Chondrocyte (in vitro differentiated cells): ENCODE results near the gene MAPK8IP3. TPM values are rescaled to one million over a fixed set of nuclear protein-coding genes. Genes with fewer than 3 reads are reported as not detected.
A peak's percentile ranks its signal among the peaks of the same experiment; 100 is the strongest.

Experiments
- DNase-seq: peaks from one replicate; pipeline ENCODE4 v3.0.0; 2021; ENCODE audit warnings: mixed read lengths, low spot score
- H3K27ac Mint-ChIP-seq: one replicate; pipeline ENCODE4 v1.8.0; 2021; ENCODE audit warnings: mild to moderate bottlenecking, moderate library complexity, mixed read lengths; ENCODE audit not compliant: unreplicated experiment
- H3K27me3 Mint-ChIP-seq: 2 replicates; pipeline ENCODE4 v1.8.0; 2021; ENCODE audit warnings: low read depth, mixed read lengths
- H3K36me3 Mint-ChIP-seq: 2 replicates; pipeline ENCODE4 v1.8.0; 2021; ENCODE audit warnings: low read depth, mixed read lengths
- H3K4me1 Mint-ChIP-seq: 2 replicates; pipeline ENCODE4 v1.8.0; 2021; ENCODE audit warnings: low read depth, mild to moderate bottlenecking, mixed read lengths
- H3K4me3 Mint-ChIP-seq: one replicate; pipeline ENCODE4 v1.8.0; 2021; ENCODE audit warnings: mild to moderate bottlenecking, moderate library complexity, mixed read lengths; ENCODE audit not compliant: unreplicated experiment
- H3K9me3 Mint-ChIP-seq: 2 replicates; pipeline ENCODE4 v1.8.0; 2021; ENCODE audit warnings: low read depth, mixed read lengths
- CTCF ChIP-seq: fragments of 200-600 bp; sonication (generic); IDR thresholded peaks from 2 replicates; pipeline ENCODE4 v1.5.0; 2021; ENCODE audit warnings: antibody characterized with exemption, mild to moderate bottlenecking, moderate library complexity
- total RNA-seq: library from RNA; stranded (reverse); gene quantifications from 3 replicates; pipeline ENCODE4 v1.2.1, GENCODE V29; 2021

MAPK8IP3 gene
- total RNA-seq, 1 donor from 2014 or later: 53.8 TPM

GRCh38 chr16:1721372-1721771 is 15.4 kb downstream of the MAPK8IP3 start:
- Mint-ChIP-seq H3K9me3 (no peaks in the 10 kb centered on the region), H3K27me3 (no peaks in the 10 kb centered on the region), H3K4me1 (peaks cover 27% of the 10 kb centered on the region), H3K36me3 (no peaks in the 10 kb centered on the region), H3K27ac (peak overlapping the region; percentile 93), H3K4me3 (no peak overlapping the region)
- no peak for TF ChIP-seq CTCF
- DNase-seq: no peak

- Mint-ChIP-seq H3K4me3 (no peak overlapping the region), H3K36me3 (peaks cover 10% of the 10 kb centered on the region), H3K9me3 (no peaks in the 10 kb centered on the region), H3K4me1 (peaks cover 27% of the 10 kb centered on the region), H3K27me3 (no peaks in the 10 kb centered on the region), H3K27ac (peak overlapping the region; percentile 93)
- DNase-seq: no peak
- TF ChIP-seq CTCF: peak; percentile 87
These were observed 17.6 kb downstream of the MAPK8IP3 start for GRCh38 chr16:1723450-1724147.

- Mint-ChIP-seq H3K4me1 (peaks cover 27% of the 10 kb centered on the region), H3K9me3 (no peaks in the 10 kb centered on the region), H3K27me3 (no peaks in the 10 kb centered on the region), H3K27ac (no peak overlapping the region), H3K4me3 (no peak overlapping the region), H3K36me3 (peaks cover 14% of the 10 kb centered on the region)
- no peak for TF ChIP-seq CTCF
- no peak for DNase-seq
These were observed 18.5 kb downstream of the MAPK8IP3 start for GRCh38 chr16:1724491-1724890.

GRCh38 chr16:1726661-1727502 is 20.9 kb downstream of the MAPK8IP3 start:
- DNase-seq: no peak

More at GRCh38 chr16:1726661-1727502, 20.9 kb downstream of the MAPK8IP3 start:
- H3K9me3 Mint-ChIP-seq: no peaks in the 10 kb centered on the region
- no peak overlapping the region for H3K27ac Mint-ChIP-seq
- no peak overlapping the region for H3K4me3 Mint-ChIP-seq
- H3K36me3 Mint-ChIP-seq: peaks cover 16% of the 10 kb centered on the region
- no peaks in the 10 kb centered on the region for H3K27me3 Mint-ChIP-seq
- peaks cover 19% of the 10 kb centered on the region for H3K4me1 Mint-ChIP-seq
- no peak for TF ChIP-seq CTCF
